Small intestine (tissue), 7 donors: ENCODE data around the gene IRAK3. TPM values are rescaled to one million over a fixed set of nuclear protein-coding genes. Genes with fewer than 3 reads are reported as not detected.

Source experiments
- DNase-seq, 2 donors: peaks; one replicate each; pipeline versions ENCODE4 v3.0.0 to v3.0.0-alpha.2; 2013
- FAIRE-seq: peaks from 2 replicates; lab custom pipeline; 2012; peaks lifted over from hg19 to GRCh38; lab: Jason Lieb, UNC
- H3K27ac ChIP-seq, 3 donors: one replicate each; pipeline ENCODE4 v1.5.1; 2013; ENCODE audit warnings: low read length in 2 of 3, mild to moderate bottlenecking in 2 of 3, control low read depth in 1 of 3, inconsistent platforms in 1 of 3, low read depth in 1 of 3, moderate library complexity in 1 of 3
- H3K27me3 ChIP-seq, 3 donors: one replicate each; pipeline ENCODE4 v1.6.1; 2013; ENCODE audit warnings: low read length in 3 of 3, inconsistent platforms in 1 of 3; ENCODE audit not compliant: control insufficient read depth in 3 of 3, insufficient read depth in 3 of 3
- H3K36me3 ChIP-seq, 3 donors: one replicate each; pipeline ENCODE4 v1.6.1; 2013; ENCODE audit warnings: low read length in 3 of 3, inconsistent platforms in 1 of 3, low read depth in 1 of 3, mild to moderate bottlenecking in 1 of 3, moderate library complexity in 1 of 3; ENCODE audit not compliant: control insufficient read depth in 3 of 3, insufficient read depth in 2 of 3
- H3K4me1 ChIP-seq, 3 donors: one replicate each; pipeline ENCODE4 v1.6.1; 2013; ENCODE audit warnings: low read length in 2 of 3, inconsistent platforms in 1 of 3, low read depth in 1 of 3, mild to moderate bottlenecking in 1 of 3, moderate library complexity in 1 of 3; ENCODE audit not compliant: control insufficient read depth in 3 of 3, insufficient read depth in 2 of 3
- H3K4me3 ChIP-seq, 3 donors: one replicate each; pipeline ENCODE4 v1.5.1; 2013; ENCODE audit warnings: low read length in 3 of 3, control low read depth in 1 of 3, inconsistent platforms in 1 of 3, low read depth in 1 of 3, mild to moderate bottlenecking in 1 of 3, moderate library complexity in 1 of 3
- H3K9me3 ChIP-seq, 2 donors: one replicate each; pipeline ENCODE4 v1.6.1; 2013; ENCODE audit warnings: low read depth in 1 of 2, low read length in 1 of 2; ENCODE audit not compliant: control insufficient read depth in 2 of 2, insufficient read depth in 1 of 2
- WGBS, 3 donors: extraction: QIAGEN DNeasy Blood & Tissue Kit; methylation state at CpG; one replicate each; pipeline ENCODE4 v1.1.7; 2013; 5-methylcytosine and 5-hydroxymethylcytosine counted together
- polyA plus RNA-seq, 4 donors: library from polyadenylated mRNA; stranded (reverse) in 3 of 4; unstranded in 1 of 4; fragments of 200-250 nt in 3 of 4; fragments of 120-200 nt in 1 of 4; gene quantifications; one replicate each; pipeline versions ENCODE4 v1.2.1 to v1.2.3, GENCODE V29; 2013
- donor health status: healthy with polysubstance abuse.
- donor health status: control.
- donor health status: control.
- donor health status: Bipolar disorder and iron deficiency.
- donor health status: healthy.

The IRAK3 gene
- polyA plus RNA-seq, 4 donors, result 0.22 to 4.0 (median 1.6) TPM

GRCh38 chr12:66279123-66279712 is 90.2 kb downstream of the IRAK3 start:
- WGBS, 3 donors, result 18 to 47% (median 31%) methylated on average over 3 of the region's 3 CpGs
- H3K4me3 ChIP-seq, result no peak overlapping the region
- no peak overlapping the region for H3K27ac ChIP-seq
- DNase-seq, result peak; percentile 18 to 23
- H3K4me1 ChIP-seq, result no peaks in the 10 kb centered on the region
- no peaks in the 10 kb centered on the region for H3K9me3 ChIP-seq
- no peak for FAIRE-seq
- H3K36me3 ChIP-seq, result no peaks in the 10 kb centered on the region
- H3K27me3 ChIP-seq, result no peaks in the 10 kb centered on the region

GRCh38 chr12:66280561-66280960 is 91.5 kb downstream of the IRAK3 start:
- Histone ChIP-seq H3K4me3 (no peak overlapping the region), H3K27me3 (no peaks in the 10 kb centered on the region), H3K4me1 (no peaks in the 10 kb centered on the region), H3K27ac (no peak overlapping the region), H3K36me3 (no peaks in the 10 kb centered on the region), H3K9me3 (no peaks in the 10 kb centered on the region)
- 76 to 96% (median 81%) methylated on average over 1 of the region's 1 CpG for WGBS, 3 donors
- FAIRE-seq, result no peak
- DNase-seq, result no peak

GRCh38 chr12:66282244-66282643 is 93.2 kb downstream of the IRAK3 start:
- 83 to 90% (median 88%) methylated on average over 3 of the region's 3 CpGs for WGBS, 3 donors
- no peaks in the 10 kb centered on the region for H3K4me1 ChIP-seq
- DNase-seq (no peak), FAIRE-seq (no peak)
- no peaks in the 10 kb centered on the region for H3K27me3 ChIP-seq
- H3K9me3 ChIP-seq, result no peaks in the 10 kb centered on the region
- H3K4me3 ChIP-seq, result no peak overlapping the region
- H3K36me3 ChIP-seq, result no peaks in the 10 kb centered on the region
- no peak overlapping the region for H3K27ac ChIP-seq

- no peak for FAIRE-seq
- 96 to 97% (median 96%) methylated on average over 3 of the region's 3 CpGs for WGBS, 3 donors
- peak overlapping the region in 1 of 3 donors; percentile 19 for H3K27ac ChIP-seq
- no peaks in the 10 kb centered on the region for H3K4me1 ChIP-seq
- H3K9me3 ChIP-seq, result no peaks in the 10 kb centered on the region
- H3K4me3 ChIP-seq, result no peak overlapping the region
- no peak for DNase-seq
- H3K36me3 ChIP-seq, result no peaks in the 10 kb centered on the region
- H3K27me3 ChIP-seq, result no peaks in the 10 kb centered on the region
Measured at GRCh38 chr12:66287275-66287674, 98.3 kb downstream of the IRAK3 start.

- no peak for FAIRE-seq
Measured at GRCh38 chr12:66288121-66288520, 99.1 kb downstream of the IRAK3 start.

GRCh38 chr12:66289485-66289884 is 100.5 kb downstream of the IRAK3 start:
- Histone ChIP-seq H3K36me3 (no peaks in the 10 kb centered on the region), H3K4me1 (no peaks in the 10 kb centered on the region), H3K4me3 (no peak overlapping the region), H3K27ac (no peak overlapping the region), H3K27me3 (no peaks in the 10 kb centered on the region), H3K9me3 (no peaks in the 10 kb centered on the region)
- no peak for DNase-seq
- 91 to 95% (median 92%) methylated on average over 2 of the region's 2 CpGs for WGBS, 3 donors
- FAIRE-seq, result no peak

More at GRCh38 chr12:66288121-66288520, 99.1 kb downstream of the IRAK3 start:
- 67 to 89% (median 74%) methylated on average over 5 of the region's 5 CpGs for WGBS, 3 donors
- Histone ChIP-seq H3K27ac (no peak overlapping the region), H3K4me1 (no peaks in the 10 kb centered on the region), H3K9me3 (no peaks in the 10 kb centered on the region), H3K4me3 (no peak overlapping the region), H3K36me3 (no peaks in the 10 kb centered on the region), H3K27me3 (no peaks in the 10 kb centered on the region)
- peak in 1 of 2 donors; percentile 52 for DNase-seq

- DNase-seq (peak in 1 of 2 donors; percentile 28), FAIRE-seq (no peak)
- Histone ChIP-seq H3K4me1 (no peaks in the 10 kb centered on the region), H3K4me3 (no peak overlapping the region), H3K27ac (no peak overlapping the region), H3K27me3 (no peaks in the 10 kb centered on the region), H3K9me3 (no peaks in the 10 kb centered on the region), H3K36me3 (no peaks in the 10 kb centered on the region)
- WGBS, 3 donors, result 56 to 74% (median 70%) methylated on average over 2 of the region's 2 CpGs
Measured at GRCh38 chr12:66290716-66291200, 101.7 kb downstream of the IRAK3 start.

GRCh38 chr12:66296176-66296683 is 107.2 kb downstream of the IRAK3 start:
- Histone ChIP-seq H3K9me3 (no peaks in the 10 kb centered on the region), H3K27me3 (peaks cover 0 to 5% (median 0%) of the 10 kb centered on the region in 3 donors), H3K27ac (no peak overlapping the region), H3K36me3 (no peaks in the 10 kb centered on the region), H3K4me3 (no peak overlapping the region), H3K4me1 (no peaks in the 10 kb centered on the region)
- no peak for DNase-seq
- no peak for FAIRE-seq
- 89 to 100% (median 97%) methylated on average over 1 of the region's 1 CpG for WGBS, 3 donors
